ENCODE data around the gene NIPSNAP2.
"Not testable (repeated sequence)": the region's sequence is repeated elsewhere in the genome, so short reads cannot be mapped to it uniquely, and the experiment has no call there.

The NIPSNAP2 gene

DNA sequence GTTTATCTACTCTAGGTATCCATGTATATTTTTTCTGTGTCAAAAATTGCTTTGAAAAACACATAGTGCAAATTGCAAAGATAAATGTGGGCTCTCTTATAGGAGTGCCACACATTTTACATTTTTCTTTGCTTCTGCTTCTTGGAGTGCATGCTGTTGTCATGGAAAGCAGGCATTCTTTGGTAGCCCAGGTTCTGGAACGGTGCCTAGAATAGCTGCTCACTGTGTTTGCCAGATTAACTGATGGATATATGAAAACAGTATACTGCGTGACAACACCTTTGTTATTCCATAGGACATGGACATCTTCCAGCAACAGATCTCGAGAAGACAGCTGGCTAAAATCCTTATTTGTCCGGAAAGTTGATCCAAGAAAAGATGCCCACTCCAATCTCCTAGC is 13.4 kb downstream of the NIPSNAP2 start:
- DNase-seq: peak; percentile 30

DNA sequence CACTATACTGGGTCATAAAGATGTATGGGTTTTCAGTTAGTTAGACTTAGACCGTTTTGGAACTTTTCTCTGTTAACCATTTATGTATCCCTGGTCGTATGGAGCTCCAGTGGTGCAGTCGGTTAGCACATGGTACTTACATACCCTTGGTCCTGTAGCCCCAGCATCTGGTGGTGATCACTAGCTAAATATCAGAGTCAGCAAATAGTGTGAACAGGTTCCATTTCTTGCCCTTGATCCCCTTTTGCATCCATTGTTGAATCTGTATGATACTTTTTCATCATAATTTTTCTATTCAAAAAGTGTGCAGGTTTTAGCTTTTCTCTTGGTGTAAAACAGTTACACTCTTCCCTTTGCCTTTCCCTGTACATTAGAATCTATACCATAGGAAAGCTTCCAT is 15.9 kb downstream of the NIPSNAP2 start:
- DNase-seq: no peak

DNA sequence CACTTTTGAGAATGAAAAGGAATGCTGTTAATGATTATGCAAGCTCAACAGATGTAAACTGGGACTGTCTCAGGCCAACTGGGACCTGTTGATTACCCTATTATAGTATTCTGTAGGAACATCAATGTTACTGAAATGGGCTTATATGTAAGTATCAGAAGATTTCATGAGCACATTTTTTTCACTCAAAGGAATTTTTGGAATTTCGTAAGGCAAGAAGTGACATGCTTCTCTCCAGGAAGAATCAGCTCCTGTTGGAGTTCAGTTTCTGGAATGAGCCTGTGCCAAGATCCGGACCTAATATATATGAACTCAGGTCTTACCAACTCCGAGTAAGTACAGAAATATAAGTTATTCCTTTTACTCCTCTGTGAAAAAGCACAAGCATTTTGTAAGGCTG is 19.2 kb downstream of the NIPSNAP2 start:
- DNase-seq: no peak

DNA sequence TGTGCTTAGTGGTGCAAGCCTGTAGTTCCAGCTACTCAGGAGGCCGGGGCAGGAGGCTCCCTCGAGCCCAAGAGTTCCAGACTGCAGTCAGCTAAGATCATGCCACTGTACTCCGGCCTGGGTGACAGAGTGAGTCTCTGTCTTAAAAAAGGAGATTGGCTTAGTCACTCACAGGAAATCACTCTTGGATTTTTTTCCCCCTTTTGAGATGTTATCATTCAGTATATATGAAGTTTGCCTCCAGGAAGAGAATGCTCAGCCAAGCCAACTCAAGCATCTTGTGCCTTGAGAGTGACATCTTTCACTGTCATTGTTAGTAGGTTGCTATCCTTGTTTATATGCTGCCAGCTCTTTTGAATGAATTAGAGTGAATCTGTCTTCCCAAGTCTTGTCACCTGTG is 28.0 kb downstream of the NIPSNAP2 start:
- no peak for DNase-seq

DNA sequence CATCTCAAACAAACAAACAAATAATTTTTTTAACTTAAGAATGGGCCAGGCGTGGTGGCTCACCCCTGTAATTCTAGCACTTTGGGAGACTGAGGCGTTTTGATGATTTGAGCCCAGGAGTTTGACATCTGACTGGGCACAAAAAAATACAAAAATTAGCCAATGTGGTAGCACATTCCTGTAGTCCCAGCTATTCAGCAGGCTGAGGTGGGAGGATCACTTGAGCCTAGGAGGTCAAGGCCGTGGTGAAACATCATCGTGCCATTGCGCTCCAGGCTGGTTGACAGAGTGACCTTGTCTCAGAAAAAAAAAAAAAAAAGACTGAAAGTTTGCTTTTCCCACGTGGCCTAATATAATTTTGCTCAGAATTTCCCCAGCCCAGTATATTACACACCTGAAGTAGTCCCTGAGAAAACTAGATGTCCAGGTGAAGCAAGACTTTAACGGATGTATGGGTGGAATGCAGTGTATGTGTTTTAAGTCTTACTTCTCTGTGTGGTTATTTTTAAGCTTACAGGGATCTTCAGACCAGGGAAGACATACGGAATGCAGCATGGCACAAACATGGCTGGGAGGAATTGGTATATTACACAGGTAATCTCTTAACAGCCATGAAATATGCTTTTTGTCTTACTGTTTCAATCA is 32.6 kb downstream of the NIPSNAP2 start:
- no peak for DNase-seq

DNA sequence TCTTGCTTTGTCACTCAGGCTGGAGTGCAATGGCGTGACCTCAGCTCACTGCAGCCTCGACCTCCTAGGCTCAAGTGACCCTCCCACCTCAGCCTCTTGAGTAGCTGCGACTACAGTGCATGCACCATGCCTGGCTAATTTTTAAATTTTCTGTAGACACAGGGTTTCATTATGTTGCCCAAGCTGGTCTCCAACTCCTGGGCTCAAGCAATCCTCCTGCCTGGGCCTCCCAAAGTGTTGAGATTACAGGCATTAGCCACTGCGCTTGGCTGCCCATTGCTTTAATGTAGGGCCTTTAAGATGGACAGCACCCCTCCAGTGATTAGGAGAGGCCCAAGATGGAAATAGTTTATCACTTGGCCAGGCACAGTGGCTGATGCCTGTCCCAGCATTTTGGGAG is 39.4 kb downstream of the NIPSNAP2 start:
- no peak for DNase-seq

DNA sequence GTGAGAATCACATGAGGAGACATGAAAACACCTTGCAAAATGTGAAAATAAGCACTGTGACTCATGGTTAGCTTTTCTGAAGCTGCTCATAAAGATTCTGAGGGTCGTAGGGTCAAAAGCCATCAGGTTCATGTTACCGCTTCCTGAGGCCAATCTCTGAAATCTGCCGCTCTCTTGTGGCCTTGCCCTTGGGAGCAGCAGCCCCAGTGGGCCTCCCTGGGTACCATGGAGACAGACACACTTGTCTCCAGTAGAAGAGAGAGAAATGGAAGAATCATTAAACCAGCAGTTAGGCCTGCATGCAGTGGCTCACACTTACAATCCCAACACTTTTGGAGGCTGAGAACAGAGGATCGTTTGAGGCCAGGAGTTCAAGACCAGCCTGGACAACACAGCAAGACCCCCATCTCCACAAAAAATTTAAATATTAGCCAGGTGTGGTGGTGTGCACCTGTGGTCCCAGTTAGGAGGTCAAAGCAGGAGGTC is 42.8 kb downstream of the NIPSNAP2 start:
- peak; percentile 45 for DNase-seq

DNA sequence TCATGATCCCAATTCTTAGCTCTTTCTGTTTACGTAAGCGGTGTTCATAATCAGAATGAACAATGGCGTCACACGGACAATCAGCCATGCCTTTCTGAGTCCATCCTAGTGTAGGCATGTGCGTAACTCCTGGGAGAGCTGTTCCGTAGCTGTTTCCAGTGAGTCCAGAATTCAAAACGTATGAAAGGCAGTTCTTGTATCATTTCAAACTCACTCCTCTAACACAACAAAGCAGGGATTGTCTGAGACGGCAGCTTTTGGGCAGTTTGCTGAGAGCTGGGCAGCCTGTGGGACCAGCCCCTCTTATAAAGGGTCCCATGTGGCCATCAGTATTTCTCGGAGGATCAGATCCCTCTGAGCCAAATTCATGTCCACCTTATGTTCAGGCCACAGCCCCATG is 43.5 kb downstream of the NIPSNAP2 start:
- DNase-seq: no peak

DNA sequence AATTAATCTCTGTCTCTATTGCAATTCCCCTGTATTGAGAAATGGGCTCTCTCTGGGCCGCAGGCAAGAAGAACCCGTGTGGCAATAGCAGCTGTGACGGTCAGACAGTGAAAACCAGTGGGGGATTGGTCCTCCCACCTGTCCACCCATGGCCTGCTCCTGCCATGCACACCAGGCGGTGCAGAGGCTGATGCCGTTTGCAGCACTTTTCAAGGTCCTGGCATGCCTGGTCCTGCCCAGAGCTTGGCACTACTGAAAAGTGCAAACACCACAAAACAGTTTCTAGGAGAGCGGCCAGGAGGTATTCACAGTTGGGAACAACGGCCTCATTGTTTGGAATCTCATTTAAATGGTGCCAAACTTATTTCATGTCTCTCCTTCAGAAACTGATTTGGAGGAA is 45.3 kb downstream of the NIPSNAP2 start:
- DNase-seq: peak; percentile 95

DNA sequence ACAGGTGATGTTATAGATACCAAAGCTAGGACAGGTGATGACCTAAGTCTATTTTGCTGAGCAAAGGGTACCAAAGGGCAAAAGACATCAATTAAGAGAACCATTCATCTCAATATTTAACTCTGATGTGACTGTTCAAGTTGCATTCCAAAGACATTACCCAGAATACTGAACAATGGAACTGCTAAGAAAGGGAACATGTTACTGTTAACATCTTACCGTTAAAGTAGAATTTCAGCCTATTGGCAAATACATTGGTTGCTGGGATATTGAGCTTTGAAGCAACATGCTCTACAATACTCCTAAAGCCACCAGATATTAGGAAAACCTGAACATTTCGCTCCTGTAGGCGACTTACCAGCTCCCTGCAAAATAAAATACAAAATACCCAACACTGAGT is 52.6 kb downstream of the NIPSNAP2 start:
- not testable (repeated sequence) for DNase-seq

DNA sequence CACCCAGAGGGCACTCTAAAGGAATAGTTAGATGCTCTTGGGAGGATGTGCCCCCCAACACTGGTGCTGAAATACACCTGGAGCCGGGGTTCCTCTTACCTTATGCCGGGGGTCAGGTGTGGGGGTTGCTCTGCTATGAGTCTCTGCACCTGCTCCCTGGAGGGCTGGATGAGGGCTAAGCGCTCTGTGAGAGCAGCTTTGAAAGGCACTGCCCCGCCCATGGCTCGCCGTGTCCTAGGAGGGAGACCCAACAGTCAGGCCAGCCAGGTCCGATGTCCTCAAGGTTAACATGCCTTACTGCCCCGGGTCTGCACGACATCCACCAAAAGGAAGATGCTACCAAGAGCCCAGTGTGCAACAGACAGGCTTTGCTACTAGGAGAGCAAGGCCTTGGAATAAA is 55.1 kb downstream of the NIPSNAP2 start:
- no peak for DNase-seq

DNA sequence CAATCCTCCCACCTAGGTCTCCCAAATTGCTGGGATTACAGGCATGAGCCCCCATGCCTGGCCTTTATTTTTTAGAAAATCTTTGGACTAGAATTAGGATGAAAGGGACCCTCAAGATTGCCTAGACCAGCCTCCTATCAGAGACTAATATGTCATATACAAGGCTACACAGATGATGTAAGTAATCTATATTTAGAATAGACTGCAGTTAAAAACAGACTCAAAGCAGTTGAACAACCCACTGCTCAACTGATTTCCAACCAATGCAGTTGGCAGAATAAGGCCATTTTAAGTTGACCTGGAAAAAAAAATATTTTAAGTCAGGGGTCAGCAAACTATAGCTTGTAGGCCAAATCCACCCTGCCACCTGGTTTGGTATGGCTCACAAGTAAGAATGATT is 59.1 kb downstream of the NIPSNAP2 start:
- DNase-seq: no peak

DNA sequence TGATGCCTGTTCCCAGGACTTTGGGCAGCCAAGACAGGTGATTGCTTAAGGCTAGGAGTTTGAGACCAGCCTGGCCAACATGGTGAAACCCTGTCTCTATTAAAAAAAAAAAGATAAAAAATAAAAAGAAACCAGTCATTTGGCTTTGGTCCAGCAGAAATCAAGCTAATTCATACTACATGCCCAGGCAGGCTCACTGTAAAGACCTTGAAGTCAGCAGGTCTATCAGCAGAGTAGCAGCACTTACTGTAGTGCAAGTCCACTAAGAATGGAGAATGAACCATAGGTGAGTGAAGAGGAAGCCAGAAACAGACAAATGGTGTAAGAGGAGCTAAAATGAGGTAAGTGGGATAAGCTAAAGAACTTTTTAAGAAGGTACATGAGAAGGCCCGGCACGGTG is 62.2 kb downstream of the NIPSNAP2 start:
- peak; percentile 31 for DNase-seq

DNA sequence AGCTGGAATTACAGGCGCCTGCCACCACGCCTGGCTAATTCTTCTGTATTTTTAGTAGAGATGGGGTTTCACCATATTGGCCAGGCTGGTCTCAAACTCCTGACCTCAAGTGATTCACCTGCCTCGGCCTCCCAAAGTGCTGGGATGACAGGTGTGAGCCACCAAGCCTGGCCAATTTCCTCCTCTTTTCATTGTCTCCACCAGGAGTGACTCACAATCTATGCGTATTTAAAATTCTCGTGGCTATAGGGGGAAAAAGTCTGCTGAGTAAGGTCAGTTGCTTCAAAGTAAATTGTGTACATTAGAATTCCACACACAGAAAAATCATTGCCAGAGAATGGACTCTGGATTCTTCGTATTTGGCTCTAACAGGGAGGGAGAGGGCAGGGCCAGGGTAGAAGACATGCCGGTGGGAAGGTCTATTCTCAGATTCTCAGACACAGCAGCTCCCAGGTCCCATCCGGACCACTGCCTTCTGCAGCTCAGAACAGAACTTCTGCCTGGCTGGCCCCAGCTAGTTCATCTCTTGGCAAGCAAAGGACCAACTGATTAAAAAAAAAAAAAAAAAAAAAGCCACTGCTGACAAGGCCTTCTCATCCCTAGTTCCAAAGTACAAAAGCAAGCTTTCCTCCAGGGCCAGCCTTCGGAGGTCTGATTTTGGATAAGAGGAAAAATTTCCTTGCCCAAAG is 64.7 kb downstream of the NIPSNAP2 start:
- DNase-seq: no peak

DNA sequence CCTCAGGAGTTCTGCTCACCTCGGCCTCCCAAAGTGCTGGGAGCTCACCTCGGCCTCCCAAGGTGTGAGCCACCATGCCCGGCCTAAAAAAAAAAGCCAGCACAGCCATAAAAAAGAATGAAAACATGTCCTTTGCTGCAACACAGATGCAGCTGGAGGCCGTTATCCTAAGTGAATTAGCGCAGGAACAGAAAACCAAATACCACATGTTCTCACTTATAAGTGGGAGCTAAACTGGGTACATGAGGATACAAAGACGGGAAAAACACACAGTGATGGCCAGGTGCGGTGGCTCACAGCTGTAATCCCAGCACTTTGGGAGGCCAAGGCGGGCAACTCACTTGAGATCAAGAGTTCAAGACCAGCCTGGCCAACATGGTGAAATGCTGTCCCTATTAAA is 66.0 kb downstream of the NIPSNAP2 start:
- DNase-seq: no peak

DNA sequence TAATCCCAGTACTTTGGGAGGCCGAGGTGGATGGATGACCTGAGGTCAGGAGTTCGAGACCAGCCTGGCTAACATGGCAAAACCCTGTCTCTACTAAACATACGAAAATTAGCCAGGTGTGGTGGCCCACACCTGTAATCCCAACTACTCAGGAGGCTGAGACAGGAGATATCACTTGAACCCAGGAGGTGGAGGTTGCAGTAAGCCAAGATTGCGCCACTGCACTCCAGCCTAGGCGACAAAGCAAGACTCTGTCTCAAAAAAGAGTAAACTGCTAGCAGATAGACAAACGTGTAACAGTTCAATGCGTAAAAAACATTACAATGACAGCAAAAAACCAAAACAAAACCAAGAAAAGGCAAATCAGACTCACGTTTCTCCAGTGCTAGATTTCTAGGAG is 67.2 kb downstream of the NIPSNAP2 start:
- DNase-seq: not testable (repeated sequence)

DNA sequence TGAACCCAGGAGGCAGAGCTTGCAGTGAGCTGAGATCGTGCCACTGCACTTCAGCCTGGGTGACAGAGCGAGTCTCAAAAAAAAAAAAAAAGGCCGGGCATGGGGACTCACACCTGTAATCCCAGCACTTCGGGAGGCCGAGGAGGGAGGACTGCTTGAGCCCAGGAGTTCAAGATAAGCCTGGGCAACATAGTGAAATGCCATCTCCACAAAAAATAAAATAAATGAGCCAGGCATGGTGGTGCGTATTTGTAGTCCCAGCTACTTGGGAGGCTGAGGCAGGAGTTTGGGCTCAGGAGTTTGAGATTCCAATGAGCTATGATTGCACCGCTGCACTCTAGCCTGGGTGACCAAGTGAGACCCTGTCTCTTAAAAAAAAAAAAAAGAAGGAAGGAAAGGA is 68.2 kb downstream of the NIPSNAP2 start:
- not testable (repeated sequence) for DNase-seq

DNA sequence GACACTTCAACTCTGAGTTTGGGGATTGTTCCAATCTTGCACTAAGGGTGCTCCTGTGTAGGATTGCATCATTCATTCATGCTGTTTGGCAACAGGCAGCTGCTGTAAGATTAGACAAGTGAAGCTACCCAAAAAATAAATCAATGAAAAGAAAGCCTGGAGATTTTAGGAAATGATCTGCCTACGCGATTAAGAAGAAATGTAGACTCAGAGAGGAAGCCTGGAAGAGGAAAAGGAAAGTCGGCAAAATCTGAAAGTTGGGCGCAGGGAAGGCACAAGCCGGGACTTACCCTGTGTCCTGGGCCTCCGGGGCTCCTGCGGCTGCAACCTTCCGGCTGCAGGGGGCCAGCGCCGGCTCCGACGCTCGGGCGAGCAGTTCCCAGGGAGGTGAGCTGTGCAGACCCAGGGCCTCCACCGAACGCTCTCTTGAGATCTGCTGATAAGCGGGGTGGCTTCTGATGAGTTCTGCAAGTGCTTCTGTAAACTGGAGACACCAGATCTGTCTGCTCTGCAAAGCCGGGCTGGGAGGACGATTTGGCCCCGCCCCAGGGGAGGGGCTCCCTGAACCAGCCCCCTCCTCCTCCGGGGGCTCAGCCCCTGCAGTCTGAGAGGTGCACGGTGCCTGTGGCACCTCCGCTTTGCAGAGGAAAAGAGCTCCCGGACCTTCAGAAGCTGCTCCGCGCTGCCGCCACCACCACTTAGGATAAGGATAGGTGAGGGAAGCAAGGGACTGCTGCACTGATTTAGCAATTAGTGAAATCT is 69.5 kb downstream of the NIPSNAP2 start:
- DNase-seq: peak; percentile 94

DNA sequence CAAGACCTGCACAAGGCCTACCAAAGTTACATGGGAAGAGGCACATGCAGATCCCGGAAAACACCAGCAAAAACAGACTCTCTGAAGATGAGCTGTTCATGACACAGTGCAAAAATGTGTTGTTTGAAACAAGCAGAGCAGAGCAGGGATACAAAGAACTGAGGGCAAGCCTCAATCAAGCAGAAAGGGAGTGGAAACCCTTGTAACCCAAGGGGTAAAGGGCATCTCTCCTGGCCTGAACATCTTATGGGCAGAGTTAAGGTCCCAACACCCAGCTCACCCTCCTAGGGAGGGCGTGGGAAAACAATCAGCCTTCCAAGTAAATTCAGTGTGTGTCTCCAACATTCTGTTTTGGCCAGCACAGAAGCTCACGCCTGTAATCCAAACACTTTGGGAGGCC is 76.3 kb downstream of the NIPSNAP2 start:
- DNase-seq: no peak

DNA sequence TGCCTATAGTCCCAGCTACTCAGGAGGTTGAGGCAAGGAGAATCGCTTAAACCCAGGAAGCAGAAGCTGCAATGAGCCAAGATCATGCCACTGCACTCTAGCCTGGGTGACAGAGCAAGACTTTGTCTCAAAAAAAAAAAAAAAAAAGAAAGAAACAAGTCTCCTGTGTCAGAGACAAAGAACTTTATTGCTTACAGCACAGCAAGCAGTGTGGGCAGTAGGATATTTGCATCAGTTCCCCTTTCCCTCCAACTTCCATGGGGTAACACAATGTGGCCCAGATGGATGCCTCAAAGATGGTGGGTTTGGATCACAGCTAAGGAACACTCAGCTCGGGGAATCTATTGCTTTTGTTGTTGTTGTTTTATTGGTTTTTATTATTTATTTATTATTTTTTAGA is 81.4 kb downstream of the NIPSNAP2 start:
- DNase-seq: not testable (repeated sequence)

DNA sequence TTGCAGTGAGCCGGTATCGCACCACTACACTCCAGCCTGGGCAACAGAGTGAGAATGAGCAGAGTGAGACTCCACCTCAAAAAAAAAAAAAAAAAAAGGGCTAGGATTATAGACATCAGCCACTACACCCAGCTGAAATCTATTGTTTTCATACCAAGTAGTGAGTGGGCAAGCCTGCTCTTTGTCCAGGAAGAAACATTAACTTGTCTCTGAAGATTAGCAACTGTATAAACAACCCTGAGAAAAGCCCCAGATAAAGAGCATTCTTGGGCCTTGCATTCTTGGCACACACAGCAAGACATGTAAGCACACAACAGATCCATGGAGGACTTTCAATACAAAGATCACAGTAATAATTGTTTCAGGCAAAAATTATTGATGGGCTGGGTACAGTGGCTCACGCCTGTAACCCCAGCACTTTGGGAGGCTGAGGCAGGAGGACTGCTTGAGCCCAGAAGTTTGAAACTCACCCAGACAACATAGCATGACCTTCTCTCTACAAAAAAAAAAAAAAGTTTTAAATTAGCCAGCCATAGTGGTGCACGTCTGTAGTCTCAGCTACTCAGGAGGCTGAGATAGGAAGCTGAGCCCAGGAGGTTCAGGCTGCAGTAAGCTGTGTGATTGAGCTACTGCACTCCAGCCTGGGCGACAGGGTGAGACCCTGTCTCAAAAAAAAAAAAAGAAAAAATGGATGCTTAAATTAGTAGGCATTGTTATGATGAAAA is 82.5 kb downstream of the NIPSNAP2 start:
- DNase-seq: no peak

DNA sequence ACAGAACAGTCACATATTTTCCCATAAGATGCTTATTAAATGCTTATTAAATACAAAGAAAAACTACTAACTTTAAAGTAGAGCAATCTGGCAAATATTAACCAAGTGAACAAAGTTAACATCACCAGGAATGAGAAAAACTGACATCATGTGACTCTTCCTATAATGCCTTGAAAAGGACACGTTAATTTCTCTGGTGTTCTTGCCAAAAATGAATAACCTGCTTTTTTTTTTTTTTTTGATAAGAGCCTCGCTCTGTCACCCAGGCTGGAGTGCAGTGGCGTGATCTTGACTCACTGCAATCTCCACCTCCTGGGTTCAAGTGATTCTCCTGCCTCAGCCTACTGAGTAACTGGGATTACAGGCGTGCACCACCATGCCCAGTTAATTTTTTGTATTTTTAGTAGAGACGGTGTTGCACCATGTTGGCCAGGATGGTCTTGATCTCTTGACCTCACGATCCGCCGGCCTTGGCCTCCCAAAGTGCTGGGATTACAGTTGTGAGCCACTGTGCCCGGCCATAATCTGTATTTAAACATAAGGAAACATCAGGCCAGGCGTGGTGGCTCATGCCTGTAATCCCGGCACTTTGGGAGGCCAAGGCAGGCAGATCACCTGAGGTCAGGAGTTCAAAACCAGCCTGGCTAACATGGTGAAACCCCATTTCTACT is 83.2 kb downstream of the NIPSNAP2 start:
- not testable (repeated sequence) for DNase-seq

DNA sequence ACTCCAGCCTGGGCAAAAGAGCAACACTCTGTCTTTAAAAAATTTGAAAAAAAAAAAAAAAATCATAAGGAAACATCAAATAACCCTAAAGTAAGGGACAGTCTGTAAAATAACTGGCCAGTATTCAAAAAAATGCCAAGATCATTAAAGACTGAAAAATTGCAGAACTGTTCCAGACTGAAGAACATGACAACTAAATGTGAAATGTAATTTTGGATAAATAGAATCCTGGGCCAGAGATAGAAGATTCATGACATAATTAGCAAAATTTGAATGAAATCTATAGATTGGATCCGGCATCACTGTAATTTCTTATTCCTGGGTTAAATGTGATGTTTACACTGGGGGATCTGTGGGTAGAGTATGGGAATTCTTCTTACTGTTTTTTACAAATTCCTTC is 83.9 kb downstream of the NIPSNAP2 start:
- DNase-seq: no peak
